ENCODE data around the gene S1PR5. TPM values are rescaled to one million over a fixed set of nuclear protein-coding genes. Genes with fewer than 3 reads are reported as not detected.

The S1PR5 gene
- total and polyA plus RNA-seq, 9 of the 15 experiments (the other 6 are each of a cell fraction or from before 2014, with no cell fraction given) = 0.03 to 0.54 (median 0.35) TPM; not detected in 4

GRCh38 chr19:10502524-10503001, 14.7 kb downstream of the S1PR5 start (continued):
- no peak for TF ChIP-seq CSDE1 (IDR thresholded peaks at IDR 0.05)
- TF ChIP-seq NBN (IDR thresholded peaks at IDR 0.05; ENCODE audit: low read depth) = no peak
- no peak for TF ChIP-seq NCOA4 (IDR thresholded peaks at IDR 0.05; ENCODE audit: partially characterized antibody)
- no peak for TF ChIP-seq SREBF2 (CRISPR knock-in tag; IDR thresholded peaks at IDR 0.05)
- peak; percentile 93 for TF ChIP-seq RBFOX2 (IDR thresholded peaks at IDR 0.05; ENCODE audit: low read depth, low read length)
- no peak for TF ChIP-seq ZC3H8 (IDR thresholded peaks at IDR 0.05)
- no peak for TF ChIP-seq ZFP91 (CRISPR knock-in tag; IDR thresholded peaks at IDR 0.05)
- TF ChIP-seq ZBTB9 (CRISPR knock-in tag; IDR thresholded peaks at IDR 0.05) = no peak
- TF ChIP-seq USF1 (CRISPR knock-in tag; IDR thresholded peaks at IDR 0.05) = peak; percentile 51; the same call in 1 of the 2 replicates
- no peak for TF ChIP-seq NCOA6 (IDR thresholded peaks at IDR 0.05)
- TF ChIP-seq PCBP2 (IDR thresholded peaks at IDR 0.05; ENCODE audit: low read depth, low read length, poor library complexity, severe bottlenecking) = no peak
- TF ChIP-seq ZNF280A (IDR thresholded peaks at IDR 0.05; ENCODE audit: low read depth, partially characterized antibody) = no peak
- TF ChIP-seq SMAD1 (IDR thresholded peaks at IDR 0.05; ENCODE audit: low read depth, low read length, partially characterized antibody) = peak; percentile 68
- no peak for TF ChIP-seq HIVEP1 (CRISPR knock-in tag; IDR thresholded peaks at IDR 0.05)
- peak; percentile 99 for TF ChIP-seq MYNN (IDR thresholded peaks at IDR 0.05)
- peak; percentile 100 for TF ChIP-seq MYNN (CRISPR knock-in tag; IDR thresholded peaks at IDR 0.05)
- no peak for TF ChIP-seq BCOR (IDR thresholded peaks at IDR 0.05)
- no peak for TF ChIP-seq L3MBTL2 (IDR thresholded peaks at IDR 0.05)
- no peak for TF ChIP-seq CBX8 (IDR thresholded peaks at IDR 0.05; ENCODE audit: borderline replicate concordance, extremely low read depth, low read depth, low read length, poor library complexity, severe bottlenecking)
- no peak for TF ChIP-seq TAL1 (IDR thresholded peaks at IDR 0.05)
- no peak for TF ChIP-seq MEF2A (IDR thresholded peaks at IDR 0.05; ENCODE audit: control insufficient read depth, low read depth, low read length)
- TF ChIP-seq ZNF41 (CRISPR knock-in tag; conservative IDR thresholded peaks at IDR 0.05) = no peak
- TF ChIP-seq ZNF431 (CRISPR knock-in tag; IDR thresholded peaks at IDR 0.05) = no peak; the same call in 1 of the 2 replicates
- no peak for TF ChIP-seq ZNF140 (CRISPR knock-in tag; IDR thresholded peaks at IDR 0.05)
- TF ChIP-seq PCBP1 (IDR thresholded peaks at IDR 0.05; ENCODE audit: low read depth, low read length, poor library complexity, severe bottlenecking) = no peak

All from K562 (cell line).